ENCODE measurements around the gene TDP1. TPM values are rescaled to one million over a fixed set of nuclear protein-coding genes. Genes with fewer than 3 reads are reported as not detected.

TDP1 gene
- total and polyA plus RNA-seq, 2 of the 13 experiments (the other 11 are each of a cell fraction or from before 2014, with no cell fraction given) = 16.4 to 31.2 TPM

DNA sequence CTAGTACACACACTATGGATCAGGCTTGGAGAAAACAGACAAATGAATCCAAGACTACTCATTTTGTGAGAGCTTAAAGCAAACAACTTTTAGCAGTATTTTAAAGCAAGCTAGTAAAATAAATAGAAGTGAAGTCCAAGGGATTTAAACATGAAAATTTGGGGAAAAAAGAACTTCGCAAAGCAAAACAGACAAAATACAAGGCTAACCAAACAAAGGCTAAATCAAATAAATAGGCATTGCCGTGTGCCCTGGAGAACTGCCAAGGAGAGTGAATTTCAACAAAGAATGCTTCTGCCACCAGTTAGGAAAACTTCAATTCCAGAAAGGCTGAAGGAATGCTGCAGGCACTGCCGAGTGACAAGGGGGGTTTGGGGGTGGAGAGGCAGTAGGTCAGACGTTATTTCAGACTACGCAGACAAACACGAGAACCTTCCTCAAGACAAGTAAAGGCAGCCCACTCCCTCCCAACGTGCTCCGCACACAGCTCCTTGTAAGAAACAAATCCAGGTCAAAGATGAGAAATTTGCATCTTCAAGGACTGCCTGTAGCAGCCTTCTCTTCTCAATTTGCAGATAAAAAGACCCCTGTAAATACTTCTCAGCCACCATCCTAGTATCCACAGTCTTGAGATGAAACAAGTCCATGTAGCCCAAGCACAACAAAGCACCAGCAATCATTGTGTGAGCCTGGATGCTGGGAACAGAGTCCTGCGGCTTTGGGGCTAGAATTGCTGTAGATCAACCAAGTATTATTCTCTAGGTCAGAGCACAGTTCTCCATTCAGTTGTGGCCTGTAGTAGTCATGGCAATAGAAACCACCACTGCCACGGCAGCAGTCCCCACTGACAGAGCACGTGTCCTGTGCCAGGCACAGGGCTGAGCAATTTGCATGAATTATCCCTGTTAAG, 44.5 kb upstream of the TDP1 start (continued):
- TF ChIP-seq, protein P1, sequence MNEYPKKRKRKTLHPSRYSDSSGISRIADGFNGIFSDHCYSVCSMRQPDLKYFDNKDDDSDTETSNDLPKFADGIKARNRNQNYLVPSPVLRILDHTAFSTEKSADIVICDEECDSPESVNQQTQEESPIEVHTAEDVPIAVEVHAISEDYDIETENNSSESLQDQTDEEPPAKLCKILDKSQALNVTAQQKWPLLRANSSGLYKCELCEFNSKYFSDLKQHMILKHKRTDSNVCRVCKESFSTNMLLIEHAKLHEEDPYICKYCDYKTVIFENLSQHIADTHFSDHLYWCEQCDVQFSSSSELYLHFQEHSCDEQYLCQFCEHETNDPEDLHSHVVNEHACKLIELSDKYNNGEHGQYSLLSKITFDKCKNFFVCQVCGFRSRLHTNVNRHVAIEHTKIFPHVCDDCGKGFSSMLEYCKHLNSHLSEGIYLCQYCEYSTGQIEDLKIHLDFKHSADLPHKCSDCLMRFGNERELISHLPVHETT (CRISPR knock-in tag; conservative IDR thresholded peaks at IDR 0.05) = no peak
- TF ChIP-seq DBP (CRISPR knock-in tag; IDR thresholded peaks at IDR 0.05; ENCODE audit: not compliant biosample characterization) (no peak), ARNT (IDR thresholded peaks at IDR 0.05) (no peak), MBD4 (IDR thresholded peaks at IDR 0.05; ENCODE audit: borderline replicate concordance, low read length) (no peak), BCL6 (CRISPR knock-in tag; IDR thresholded peaks at IDR 0.05) (peak; percentile 70; the same call in 1 of the 2 replicates), HNF1A (IDR thresholded peaks at IDR 0.05; ENCODE audit: low read depth) (peak; percentile 89), HNF1A (CRISPR knock-in tag; IDR thresholded peaks at IDR 0.05; ENCODE audit: borderline replicate concordance) (peak; percentile 86)
- TF ChIP-seq, protein P2, sequence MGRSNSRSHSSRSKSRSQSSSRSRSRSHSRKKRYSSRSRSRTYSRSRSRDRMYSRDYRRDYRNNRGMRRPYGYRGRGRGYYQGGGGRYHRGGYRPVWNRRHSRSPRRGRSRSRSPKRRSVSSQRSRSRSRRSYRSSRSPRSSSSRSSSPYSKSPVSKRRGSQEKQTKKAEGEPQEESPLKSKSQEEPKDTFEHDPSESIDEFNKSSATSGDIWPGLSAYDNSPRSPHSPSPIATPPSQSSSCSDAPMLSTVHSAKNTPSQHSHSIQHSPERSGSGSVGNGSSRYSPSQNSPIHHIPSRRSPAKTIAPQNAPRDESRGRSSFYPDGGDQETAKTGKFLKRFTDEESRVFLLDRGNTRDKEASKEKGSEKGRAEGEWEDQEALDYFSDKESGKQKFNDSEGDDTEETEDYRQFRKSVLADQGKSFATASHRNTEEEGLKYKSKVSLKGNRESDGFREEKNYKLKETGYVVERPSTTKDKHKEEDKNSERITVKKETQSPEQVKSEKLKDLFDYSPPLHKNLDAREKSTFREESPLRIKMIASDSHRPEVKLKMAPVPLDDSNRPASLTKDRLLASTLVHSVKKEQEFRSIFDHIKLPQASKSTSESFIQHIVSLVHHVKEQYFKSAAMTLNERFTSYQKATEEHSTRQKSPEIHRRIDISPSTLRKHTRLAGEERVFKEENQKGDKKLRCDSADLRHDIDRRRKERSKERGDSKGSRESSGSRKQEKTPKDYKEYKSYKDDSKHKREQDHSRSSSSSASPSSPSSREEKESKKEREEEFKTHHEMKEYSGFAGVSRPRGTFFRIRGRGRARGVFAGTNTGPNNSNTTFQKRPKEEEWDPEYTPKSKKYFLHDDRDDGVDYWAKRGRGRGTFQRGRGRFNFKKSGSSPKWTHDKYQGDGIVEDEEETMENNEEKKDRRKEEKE (IDR thresholded peaks at IDR 0.05) = no peak
- TF ChIP-seq, protein P3, sequence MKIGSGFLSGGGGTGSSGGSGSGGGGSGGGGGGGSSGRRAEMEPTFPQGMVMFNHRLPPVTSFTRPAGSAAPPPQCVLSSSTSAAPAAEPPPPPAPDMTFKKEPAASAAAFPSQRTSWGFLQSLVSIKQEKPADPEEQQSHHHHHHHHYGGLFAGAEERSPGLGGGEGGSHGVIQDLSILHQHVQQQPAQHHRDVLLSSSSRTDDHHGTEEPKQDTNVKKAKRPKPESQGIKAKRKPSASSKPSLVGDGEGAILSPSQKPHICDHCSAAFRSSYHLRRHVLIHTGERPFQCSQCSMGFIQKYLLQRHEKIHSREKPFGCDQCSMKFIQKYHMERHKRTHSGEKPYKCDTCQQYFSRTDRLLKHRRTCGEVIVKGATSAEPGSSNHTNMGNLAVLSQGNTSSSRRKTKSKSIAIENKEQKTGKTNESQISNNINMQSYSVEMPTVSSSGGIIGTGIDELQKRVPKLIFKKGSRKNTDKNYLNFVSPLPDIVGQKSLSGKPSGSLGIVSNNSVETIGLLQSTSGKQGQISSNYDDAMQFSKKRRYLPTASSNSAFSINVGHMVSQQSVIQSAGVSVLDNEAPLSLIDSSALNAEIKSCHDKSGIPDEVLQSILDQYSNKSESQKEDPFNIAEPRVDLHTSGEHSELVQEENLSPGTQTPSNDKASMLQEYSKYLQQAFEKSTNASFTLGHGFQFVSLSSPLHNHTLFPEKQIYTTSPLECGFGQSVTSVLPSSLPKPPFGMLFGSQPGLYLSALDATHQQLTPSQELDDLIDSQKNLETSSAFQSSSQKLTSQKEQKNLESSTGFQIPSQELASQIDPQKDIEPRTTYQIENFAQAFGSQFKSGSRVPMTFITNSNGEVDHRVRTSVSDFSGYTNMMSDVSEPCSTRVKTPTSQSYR (CRISPR knock-in tag; IDR thresholded peaks at IDR 0.05; ENCODE audit: borderline replicate concordance) = no peak
- TF ChIP-seq, protein P4, sequence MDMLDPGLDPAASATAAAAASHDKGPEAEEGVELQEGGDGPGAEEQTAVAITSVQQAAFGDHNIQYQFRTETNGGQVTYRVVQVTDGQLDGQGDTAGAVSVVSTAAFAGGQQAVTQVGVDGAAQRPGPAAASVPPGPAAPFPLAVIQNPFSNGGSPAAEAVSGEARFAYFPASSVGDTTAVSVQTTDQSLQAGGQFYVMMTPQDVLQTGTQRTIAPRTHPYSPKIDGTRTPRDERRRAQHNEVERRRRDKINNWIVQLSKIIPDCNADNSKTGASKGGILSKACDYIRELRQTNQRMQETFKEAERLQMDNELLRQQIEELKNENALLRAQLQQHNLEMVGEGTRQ (IDR thresholded peaks at IDR 0.05; ENCODE audit: low read depth, low read length) = no peak
- TF ChIP-seq, protein P4 (CRISPR knock-in tag; IDR thresholded peaks at IDR 0.05; ENCODE audit: borderline replicate concordance) = no peak
- TF ChIP-seq, protein P5, sequence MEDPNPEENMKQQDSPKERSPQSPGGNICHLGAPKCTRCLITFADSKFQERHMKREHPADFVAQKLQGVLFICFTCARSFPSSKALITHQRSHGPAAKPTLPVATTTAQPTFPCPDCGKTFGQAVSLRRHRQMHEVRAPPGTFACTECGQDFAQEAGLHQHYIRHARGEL (CRISPR knock-in tag; IDR thresholded peaks at IDR 0.05) = no peak

All from HepG2 (cell line).